Measurements from ENCODE around the gene MYL9. TPM values are rescaled to one million over a fixed set of nuclear protein-coding genes. Genes with fewer than 3 reads are reported as not detected.

The MYL9 gene
- total and polyA plus RNA-seq, 2 donors (not counting 3 experiments of a cell fraction or from before 2014, with no cell fraction given), result 41.7 to 116 TPM

GRCh38 chr20:36591281-36591680, 50.0 kb downstream of the MYL9 start:
- Histone ChIP-seq H4K20me1 (replicated peaks; ENCODE audit: control insufficient read depth, extremely low read depth, insufficient read depth, low read length) (no peaks in the 10 kb centered on the region), H3K4me1 (ENCODE audit: control insufficient read depth, extremely low read depth, insufficient read depth, low read length) (no peaks in the 10 kb centered on the region), H3K9me1 (replicated peaks; ENCODE audit: control insufficient read depth, extremely low read depth, insufficient read depth, low read length) (no peaks in the 10 kb centered on the region), H2AFZ (ENCODE audit: low read depth, low read length) (no peak overlapping the region), H3K79me2 (ENCODE audit: control insufficient read depth, insufficient read depth, low read length) (no peaks in the 10 kb centered on the region), H3K9me3 (replicated peaks; ENCODE audit: control insufficient read depth, insufficient read depth, low read length) (no peaks in the 10 kb centered on the region), H3K27ac (ENCODE audit: insufficient read depth, low read depth, low read length) (no peak overlapping the region), H3K27me3 (ENCODE audit: control insufficient read depth in 2 of 2, insufficient read depth in 2 of 2, low read length in 2 of 2) (no peaks in the 10 kb centered on the region), H3K9ac (replicated peaks; ENCODE audit: extremely low read depth, insufficient read depth, low read length) (no peak overlapping the region), H3K4me3 (replicated peaks in 1 of 3; ENCODE audit: insufficient read depth in 1 of 3, low read depth in 1 of 3, low read length in 3 of 3) (no peak overlapping the region), H3K36me3 (ENCODE audit: control insufficient read depth in 2 of 2, extremely low read depth in 1 of 2, insufficient read depth in 2 of 2, low read length in 2 of 2) (peaks cover 3 to 11% of the 10 kb centered on the region in 2 experiments), H3K4me2 (ENCODE audit: insufficient read depth, low read length) (no peak overlapping the region)
- no peak for TF ChIP-seq FOS (IDR thresholded peaks at IDR 0.05; ENCODE audit: borderline replicate concordance, insufficient read depth, low read length)
- TF ChIP-seq POLR2A (IDR thresholded peaks at IDR 0.05; ENCODE audit: low read depth, low read length), result no peak
- no peak for TF ChIP-seq JUN (IDR thresholded peaks at IDR 0.05; ENCODE audit: borderline replicate concordance, insufficient read depth, insufficient read length, low read depth)
- TF ChIP-seq CTCF (IDR thresholded peaks at IDR 0.05; ENCODE audit: extremely low read depth in 1 of 2, insufficient read depth in 1 of 2, low read depth in 1 of 2, low read length in 2 of 2), result no peak
- DNase-seq (ENCODE audit: low read depth, low spot score), result no peak
- no peak for FAIRE-seq
- BruUV-seq (replicated peaks), result no TSS peak
- ChIA-PET CTCF (interaction anchor here (1.3 kb wide), 1 partner anchor 22 kb away, joined by 3 read pairs; no protein-coding TSS in a partner anchor), POLR2A (interaction anchor here (0.6 kb wide), 1 partner anchor 12 kb away, joined by 3 read pairs; no protein-coding TSS in a partner anchor)
- dilution Hi-C loops (cut with MboI; ENCODE audit: extremely low pct_ligation_motif_present, low sequenced_read_pairs), result no loop called here
- intact Hi-C loops (cut with micrococcal nuclease), result no loop called here

- Histone ChIP-seq H2AFZ (ENCODE audit: low read depth, low read length) (no peak overlapping the region), H3K27me3 (ENCODE audit: control insufficient read depth in 2 of 2, insufficient read depth in 2 of 2, low read length in 2 of 2) (no peaks in the 10 kb centered on the region), H3K9ac (replicated peaks; ENCODE audit: extremely low read depth, insufficient read depth, low read length) (no peak overlapping the region), H3K79me2 (ENCODE audit: control insufficient read depth, insufficient read depth, low read length) (no peaks in the 10 kb centered on the region), H3K9me1 (replicated peaks; ENCODE audit: control insufficient read depth, extremely low read depth, insufficient read depth, low read length) (no peaks in the 10 kb centered on the region), H3K9me3 (replicated peaks; ENCODE audit: control insufficient read depth, insufficient read depth, low read length) (no peaks in the 10 kb centered on the region), H3K36me3 (ENCODE audit: control insufficient read depth in 2 of 2, extremely low read depth in 1 of 2, insufficient read depth in 2 of 2, low read length in 2 of 2) (peaks cover 3 to 11% of the 10 kb centered on the region in 2 experiments), H4K20me1 (replicated peaks; ENCODE audit: control insufficient read depth, extremely low read depth, insufficient read depth, low read length) (no peaks in the 10 kb centered on the region), H3K4me2 (ENCODE audit: insufficient read depth, low read length) (no peak overlapping the region), H3K4me3 (replicated peaks in 1 of 3; ENCODE audit: insufficient read depth in 1 of 3, low read depth in 1 of 3, low read length in 3 of 3) (no peak overlapping the region), H3K27ac (ENCODE audit: insufficient read depth, low read depth, low read length) (no peak overlapping the region), H3K4me1 (ENCODE audit: control insufficient read depth, extremely low read depth, insufficient read depth, low read length) (no peaks in the 10 kb centered on the region)
- DNase-seq (ENCODE audit: low read depth, low spot score) (no peak), FAIRE-seq (no peak)
- TF ChIP-seq CTCF (IDR thresholded peaks at IDR 0.05; ENCODE audit: extremely low read depth in 1 of 2, insufficient read depth in 1 of 2, low read depth in 1 of 2, low read length in 2 of 2), result no peak
- TF ChIP-seq MYC (IDR thresholded peaks at IDR 0.05; ENCODE audit: low read depth, low read length), result no peak
- dilution Hi-C loops (cut with MboI; ENCODE audit: extremely low pct_ligation_motif_present, low sequenced_read_pairs) (no loop called here), intact Hi-C loops (cut with micrococcal nuclease) (loop anchor here (1.0 kb wide), 1 partner anchor 36 kb away; no protein-coding TSS in a partner anchor)
- no TSS peak for BruUV-seq (replicated peaks)
- POLR2A ChIA-PET, result no interaction called here
- CTCF ChIA-PET, result interaction anchor here (0.7 to 1.1 kb wide), 4 partner anchors 16 to 35 kb away, joined by 3 to 4 read pairs (median 3); partner anchors contain the start of gene TGIF2
Measured at GRCh38 chr20:36591854-36592641, 50.7 kb downstream of the MYL9 start.
